GM12864 (cell line): ENCODE measurements around the gene PLA2G4C.
"Not testable (repeated sequence)": the region's sequence is repeated elsewhere in the genome, so short reads cannot be mapped to it uniquely, and the experiment has no call there.

Experiments
- DNase-seq: peaks from one replicate; pipeline ENCODE4 v3.0.0-alpha.2; 2011; ENCODE audit warnings: low read depth
- H3K4me3 ChIP-seq: 2 replicates; pipeline ENCODE4 v1.5.1; 2011; ENCODE audit warnings: mild to moderate bottlenecking, low read depth, low read length, control low read depth
- TF ChIP-seq, protein P1 (sequence below): IDR thresholded peaks from 2 replicates; pipeline ENCODE4 v1.5.1; 2011; ENCODE audit warnings: low read depth, mild to moderate bottlenecking, moderate library complexity, low read length, control low read depth, inconsistent platforms; ENCODE audit errors: missing control alignments

PLA2G4C gene

GRCh38 chr19:48095612-48096175 lies 14.9 kb downstream of the PLA2G4C start:
- TF ChIP-seq, protein P1, sequence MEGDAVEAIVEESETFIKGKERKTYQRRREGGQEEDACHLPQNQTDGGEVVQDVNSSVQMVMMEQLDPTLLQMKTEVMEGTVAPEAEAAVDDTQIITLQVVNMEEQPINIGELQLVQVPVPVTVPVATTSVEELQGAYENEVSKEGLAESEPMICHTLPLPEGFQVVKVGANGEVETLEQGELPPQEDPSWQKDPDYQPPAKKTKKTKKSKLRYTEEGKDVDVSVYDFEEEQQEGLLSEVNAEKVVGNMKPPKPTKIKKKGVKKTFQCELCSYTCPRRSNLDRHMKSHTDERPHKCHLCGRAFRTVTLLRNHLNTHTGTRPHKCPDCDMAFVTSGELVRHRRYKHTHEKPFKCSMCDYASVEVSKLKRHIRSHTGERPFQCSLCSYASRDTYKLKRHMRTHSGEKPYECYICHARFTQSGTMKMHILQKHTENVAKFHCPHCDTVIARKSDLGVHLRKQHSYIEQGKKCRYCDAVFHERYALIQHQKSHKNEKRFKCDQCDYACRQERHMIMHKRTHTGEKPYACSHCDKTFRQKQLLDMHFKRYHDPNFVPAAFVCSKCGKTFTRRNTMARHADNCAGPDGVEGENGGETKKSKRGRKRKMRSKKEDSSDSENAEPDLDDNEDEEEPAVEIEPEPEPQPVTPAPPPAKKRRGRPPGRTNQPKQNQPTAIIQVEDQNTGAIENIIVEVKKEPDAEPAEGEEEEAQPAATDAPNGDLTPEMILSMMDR, result no peak
- no peak for DNase-seq
- H3K4me3 ChIP-seq, result no peak overlapping the region

- TF ChIP-seq, protein P1, result no peak
- no peak for DNase-seq
- no peak overlapping the region for H3K4me3 ChIP-seq
These were observed 15.8 kb downstream of the PLA2G4C start for GRCh38 chr19:48094855-48095203.

DNA sequence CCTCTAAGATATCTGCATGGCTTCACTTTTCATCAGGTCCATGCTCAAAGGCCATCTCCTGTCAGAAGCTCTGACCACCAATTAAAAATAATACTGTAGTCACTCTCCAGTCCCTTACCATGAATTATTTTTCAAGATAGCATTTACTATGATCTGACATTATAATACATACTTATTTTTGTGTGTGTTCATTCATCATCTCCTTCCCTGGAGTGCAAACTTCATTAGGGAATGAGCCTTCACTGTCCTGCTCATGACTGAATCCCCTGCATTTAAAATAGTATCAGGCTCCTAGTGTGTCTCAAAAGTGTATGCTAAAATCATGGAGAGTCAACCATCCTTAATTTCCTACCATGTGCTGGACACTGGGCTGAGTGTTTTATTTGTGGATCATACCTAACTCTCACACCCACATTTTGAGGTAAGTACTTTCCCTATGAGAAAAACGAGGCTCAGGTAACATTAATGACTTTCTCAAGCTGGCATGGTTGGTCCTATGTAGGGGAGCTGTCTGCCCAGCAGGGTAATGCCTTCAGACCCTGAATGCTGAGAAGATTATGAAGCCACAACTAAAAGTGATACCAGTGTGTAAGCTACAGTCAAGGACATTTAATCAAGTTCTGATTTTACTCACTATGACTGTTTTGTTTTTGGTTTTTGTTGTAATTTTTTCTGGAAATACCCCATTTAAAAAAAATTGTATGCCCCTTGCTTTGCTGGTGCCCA lies 16.3 kb downstream of the PLA2G4C start:
- DNase-seq, result no peak
- H3K4me3 ChIP-seq, result no peak overlapping the region
- TF ChIP-seq, protein P1, result no peak

- DNase-seq, H3K4me3 ChIP-seq: not testable (repeated sequence)
These were observed 19.4 kb downstream of the PLA2G4C start for GRCh38 chr19:48091111-48091718.

DNA sequence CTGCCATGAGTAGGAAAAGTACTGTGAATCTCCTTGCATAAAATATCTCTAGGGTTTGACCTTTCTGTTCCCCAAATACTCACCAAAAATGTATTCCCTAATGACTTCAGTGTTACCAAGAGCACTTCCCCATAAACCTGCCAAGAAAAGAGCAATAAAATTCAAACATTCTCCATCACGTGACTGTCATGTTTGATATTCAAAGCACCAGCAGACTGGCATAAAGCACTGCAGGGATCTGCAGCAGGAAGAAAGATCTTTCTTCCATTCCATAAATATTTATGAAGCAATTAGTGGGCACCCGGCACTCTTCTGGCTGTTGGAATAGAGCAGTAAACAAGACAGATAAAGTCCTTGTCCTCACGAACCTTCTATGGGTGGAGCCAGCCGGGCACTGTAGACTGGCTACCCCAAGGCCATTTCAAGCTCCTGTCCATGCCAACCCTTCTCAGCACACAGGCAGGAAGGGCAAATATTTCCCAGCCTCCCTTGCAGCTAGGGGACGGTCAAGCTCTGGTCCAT lies 20.3 kb downstream of the PLA2G4C start:
- DNase-seq, result no peak
- TF ChIP-seq, protein P1, result no peak
- H3K4me3 ChIP-seq, result no peak overlapping the region

GRCh38 chr19:48088991-48089390 lies 21.6 kb downstream of the PLA2G4C start:
- H3K4me3 ChIP-seq, DNase-seq: not testable (repeated sequence)

- no peak overlapping the region for H3K4me3 ChIP-seq
- DNase-seq, result no peak
- TF ChIP-seq, protein P1, result no peak
These were observed 24.4 kb downstream of the PLA2G4C start for GRCh38 chr19:48085904-48086864.
